VCaP (cell line): ENCODE results near the gene DYNC2H1.
A peak's percentile ranks its signal among the peaks of the same experiment; 100 is the strongest.

Source experiments
- H3K27ac ChIP-seq: fragments of 450-650 bp; 2 replicates; pipeline ENCODE4 v1.5.1; 2017
- TF ChIP-seq, protein P1 (sequence below): fragments of 450-650 bp; conservative IDR thresholded peaks from 2 replicates; pipeline ENCODE4 v1.5.1; 2017; ENCODE audit warnings: mild to moderate bottlenecking, moderate library complexity

Gene DYNC2H1

DNA sequence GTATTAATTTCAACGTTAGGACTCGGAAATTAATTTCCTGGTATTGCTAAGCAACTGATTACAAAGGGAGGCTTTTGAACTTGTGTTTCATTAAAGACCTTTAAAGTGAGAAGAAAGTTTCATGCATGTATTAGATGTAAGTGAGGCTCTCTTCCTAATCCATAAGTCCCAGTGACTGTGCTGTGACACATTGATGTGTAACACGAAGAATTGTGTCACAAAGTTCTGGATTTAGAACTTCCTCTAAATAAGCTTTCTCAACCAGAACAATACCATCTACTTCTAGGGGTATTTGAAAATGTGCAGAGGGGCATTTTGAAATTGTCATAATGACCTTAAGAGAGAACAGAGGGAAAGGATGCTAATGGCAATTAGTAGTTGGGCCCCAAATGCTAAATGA lies 31.7 kb upstream of the DYNC2H1 start:
- TF ChIP-seq, protein P1, sequence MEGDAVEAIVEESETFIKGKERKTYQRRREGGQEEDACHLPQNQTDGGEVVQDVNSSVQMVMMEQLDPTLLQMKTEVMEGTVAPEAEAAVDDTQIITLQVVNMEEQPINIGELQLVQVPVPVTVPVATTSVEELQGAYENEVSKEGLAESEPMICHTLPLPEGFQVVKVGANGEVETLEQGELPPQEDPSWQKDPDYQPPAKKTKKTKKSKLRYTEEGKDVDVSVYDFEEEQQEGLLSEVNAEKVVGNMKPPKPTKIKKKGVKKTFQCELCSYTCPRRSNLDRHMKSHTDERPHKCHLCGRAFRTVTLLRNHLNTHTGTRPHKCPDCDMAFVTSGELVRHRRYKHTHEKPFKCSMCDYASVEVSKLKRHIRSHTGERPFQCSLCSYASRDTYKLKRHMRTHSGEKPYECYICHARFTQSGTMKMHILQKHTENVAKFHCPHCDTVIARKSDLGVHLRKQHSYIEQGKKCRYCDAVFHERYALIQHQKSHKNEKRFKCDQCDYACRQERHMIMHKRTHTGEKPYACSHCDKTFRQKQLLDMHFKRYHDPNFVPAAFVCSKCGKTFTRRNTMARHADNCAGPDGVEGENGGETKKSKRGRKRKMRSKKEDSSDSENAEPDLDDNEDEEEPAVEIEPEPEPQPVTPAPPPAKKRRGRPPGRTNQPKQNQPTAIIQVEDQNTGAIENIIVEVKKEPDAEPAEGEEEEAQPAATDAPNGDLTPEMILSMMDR, result no peak

DNA sequence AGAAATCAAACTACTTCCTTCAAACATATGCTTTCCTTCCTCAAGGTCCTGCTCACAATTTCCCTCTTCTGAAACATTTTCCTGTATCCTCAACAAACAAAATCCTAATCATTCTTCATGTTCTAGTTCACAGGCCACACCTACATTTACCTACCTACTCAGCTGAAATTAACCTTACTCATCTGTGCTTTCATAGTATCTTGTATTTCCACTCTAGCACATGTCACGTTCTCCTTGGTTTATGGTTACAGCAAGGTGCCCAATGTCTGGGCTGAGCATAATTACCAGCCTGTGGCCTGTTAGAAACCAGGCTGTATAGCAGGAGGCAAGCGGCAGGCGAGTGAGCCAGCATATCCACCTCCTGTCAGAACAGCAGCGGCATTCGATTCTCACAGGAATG lies 30.5 kb upstream of the DYNC2H1 start:
- no peak overlapping the region for H3K27ac ChIP-seq
- TF ChIP-seq, protein P1, result no peak

More for the DNA sequence above, 31.7 kb upstream of the DYNC2H1 start:
- H3K27ac ChIP-seq, result no peak overlapping the region

DNA sequence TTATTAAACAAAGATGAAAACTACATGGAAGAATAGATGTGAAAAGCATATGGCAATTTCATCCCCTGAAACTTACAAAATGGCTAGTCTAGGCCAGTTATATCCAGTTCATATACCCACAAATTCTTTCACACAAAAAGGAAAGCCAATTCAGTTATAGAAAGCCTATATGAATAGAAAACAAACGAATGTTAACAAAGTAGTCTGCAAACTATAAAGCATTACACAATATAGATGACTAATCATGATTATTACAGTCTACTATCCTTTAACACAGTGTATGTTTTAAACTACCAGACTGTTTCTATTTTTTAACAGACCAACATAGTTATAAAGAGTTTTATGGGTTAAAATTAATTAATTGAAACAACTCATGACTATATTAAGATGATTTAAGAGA lies 29.4 kb upstream of the DYNC2H1 start:
- TF ChIP-seq, protein P1, result no peak
- H3K27ac ChIP-seq, result no peak overlapping the region

DNA sequence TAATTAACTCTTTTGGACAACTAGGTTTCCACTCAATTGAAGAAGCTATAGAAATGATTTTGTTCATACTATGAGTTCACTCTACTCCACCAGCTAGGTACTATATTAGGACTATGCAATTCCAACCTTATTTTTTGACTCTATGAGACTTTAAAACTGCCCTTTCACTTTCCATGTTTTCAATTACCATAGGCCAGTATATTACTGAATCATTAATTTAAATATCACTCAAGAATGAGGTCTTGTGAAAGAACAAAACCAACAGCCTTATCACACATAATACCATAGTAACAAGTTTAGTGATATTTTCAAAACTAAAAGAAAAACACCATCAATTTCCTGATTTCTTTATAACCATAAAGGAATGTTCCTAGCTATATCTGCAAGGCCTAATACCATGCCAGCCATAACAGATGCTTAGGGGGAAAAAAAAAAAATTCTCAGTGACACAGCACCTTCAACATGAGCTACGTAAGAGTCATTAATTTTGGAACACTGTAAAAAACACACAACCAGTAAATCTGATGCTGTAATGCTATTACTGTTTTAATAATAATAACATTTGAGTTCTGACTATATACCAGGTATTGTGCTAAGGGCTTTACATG lies 23.4 kb upstream of the DYNC2H1 start:
- H3K27ac ChIP-seq, result no peak overlapping the region
- TF ChIP-seq, protein P1, result no peak

DNA sequence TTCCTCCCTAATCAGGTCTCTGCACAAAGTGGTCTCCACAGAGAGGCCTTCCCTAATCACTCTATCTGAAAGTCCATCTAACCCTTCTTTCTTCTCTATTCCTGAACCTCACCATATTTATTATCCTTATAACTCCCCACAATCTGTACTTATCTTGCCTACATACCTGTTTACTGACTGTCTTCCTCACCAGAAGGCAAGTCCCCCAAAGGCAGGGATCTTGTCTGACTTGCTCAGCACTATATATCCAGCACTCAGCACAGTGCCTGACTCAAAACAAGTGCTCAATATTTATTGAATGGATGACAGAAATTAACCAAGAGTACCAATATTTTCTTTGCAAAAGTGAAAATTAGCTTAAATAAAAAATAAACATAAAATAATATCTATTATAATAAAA lies 22.8 kb upstream of the DYNC2H1 start:
- no peak overlapping the region for H3K27ac ChIP-seq
- TF ChIP-seq, protein P1, result no peak

DNA sequence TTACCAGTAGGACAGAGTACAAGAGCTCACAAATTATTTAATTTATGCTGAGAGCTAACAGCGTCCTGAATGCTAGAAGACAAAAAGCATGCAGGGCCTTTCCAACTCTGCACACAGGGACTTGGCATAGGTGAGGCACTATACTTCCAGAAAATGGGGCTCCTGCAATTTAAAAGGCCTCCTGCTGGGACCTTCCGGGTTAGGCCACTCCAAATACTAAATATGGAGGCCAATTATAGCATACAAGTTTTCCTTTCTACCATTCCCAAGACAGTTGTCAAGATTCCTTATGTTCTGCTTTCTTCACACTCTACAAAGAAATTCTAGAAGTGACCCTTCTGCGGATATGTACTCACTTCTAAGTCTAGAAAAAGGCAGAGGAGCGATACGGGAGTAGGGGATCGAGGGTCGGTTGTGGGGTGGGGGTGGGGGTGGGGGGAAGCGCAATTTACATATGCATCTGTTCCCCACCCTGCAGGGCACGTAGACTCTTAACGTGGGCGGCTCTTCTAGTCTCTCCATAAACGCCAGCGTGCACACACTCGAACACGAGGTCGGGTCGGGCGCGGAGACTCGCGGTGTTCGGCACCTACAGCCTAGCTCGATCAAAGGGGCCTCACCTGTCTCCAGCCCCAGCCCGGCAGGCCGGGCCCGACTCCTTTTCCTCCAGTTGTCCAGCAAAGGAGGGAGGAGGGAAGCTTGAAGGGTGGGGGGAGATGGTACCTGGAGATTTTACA lies 18.0 kb upstream of the DYNC2H1 start:
- H3K27ac ChIP-seq, result peak overlapping the region; percentile 92
- TF ChIP-seq, protein P1, result no peak

DNA sequence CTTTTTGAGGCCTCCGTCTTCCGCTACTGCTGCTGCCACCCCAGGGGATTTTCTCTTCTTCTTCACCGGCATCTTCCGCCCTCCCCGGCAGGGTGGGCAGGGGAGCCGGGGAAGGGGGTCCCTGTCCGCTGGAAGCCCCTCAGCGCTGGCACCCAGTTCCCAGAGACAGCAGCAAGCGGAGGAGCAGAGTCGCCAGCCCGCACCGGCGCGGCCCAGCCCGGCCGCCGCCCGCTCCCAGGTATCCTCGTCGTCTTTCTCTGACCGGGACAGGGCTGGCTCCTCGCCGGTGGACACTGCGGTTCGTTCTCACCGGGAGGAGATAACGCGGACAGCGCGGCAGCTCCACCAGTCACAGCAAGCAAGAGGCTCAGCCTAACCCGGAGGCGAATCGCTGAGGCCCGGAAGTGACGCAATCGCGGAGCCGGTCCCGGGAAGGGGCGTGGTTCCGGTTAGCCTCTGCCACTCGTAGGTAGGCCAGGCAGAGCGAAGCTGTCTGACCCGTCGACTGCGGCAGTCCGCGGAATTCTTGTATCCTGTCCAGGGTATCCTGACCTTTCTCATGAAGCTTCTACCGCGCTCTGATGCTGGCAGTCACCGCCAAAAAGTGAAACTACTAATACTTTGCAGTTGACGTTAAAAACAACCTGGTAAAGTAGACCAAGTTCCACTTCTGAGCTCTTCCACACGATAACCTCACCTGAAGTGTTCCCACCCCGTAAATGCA lies 17.3 kb upstream of the DYNC2H1 start, which contains the start of gene DCUN1D5:
Gene DCUN1D5 (minus strand): TSS at position 360 of the 724 bp plus-strand sequence. CDS start 288 bp downstream, at position 72.
- peak within 1 kb of the TSS; percentile 92 for H3K27ac ChIP-seq
- TF ChIP-seq, protein P1, result no peak
